ENCODE data around the gene AOPEP. TPM values are rescaled to one million over a fixed set of nuclear protein-coding genes. Genes with fewer than 3 reads are reported as not detected.

AOPEP gene
- total and polyA plus RNA-seq, 9 of the 15 experiments (the other 6 are each of a cell fraction or from before 2014, with no cell fraction given): 4.5 to 19.3 (median 13.5) TPM

DNA sequence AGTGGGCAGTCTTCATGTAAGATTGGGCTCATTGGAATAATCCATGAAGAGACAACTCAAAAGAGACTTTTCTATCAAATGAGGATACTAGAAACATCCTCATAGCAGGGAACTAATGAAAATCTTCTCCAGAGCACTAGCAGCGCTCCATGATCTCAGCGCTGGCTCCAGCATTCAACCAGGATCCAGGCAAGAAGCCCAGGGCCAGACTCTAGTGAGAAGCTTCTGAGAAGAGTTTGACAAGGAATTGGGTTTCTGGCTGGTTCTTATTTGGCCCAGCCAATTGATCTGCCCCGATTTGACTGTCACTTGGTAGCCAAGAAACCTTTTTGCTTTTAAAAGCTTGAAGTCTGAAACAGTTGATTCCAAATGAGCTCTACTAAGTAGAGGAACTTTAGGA lies 60.1 kb downstream of the AOPEP start:
- H3K9ac ChIP-seq (ENCODE audit: insufficient read depth in 1 of 2, low read depth in 2 of 2, low read length in 2 of 2): no peak overlapping the region
- no peak overlapping the region for H3K27ac ChIP-seq (ENCODE audit: extremely low read depth, low read depth, low read length)
- H4K20me1 ChIP-seq (replicated peaks; ENCODE audit: control insufficient read depth, insufficient read depth, low read length): no peaks in the 10 kb centered on the region
- no peak for DNase-seq (ENCODE audit: extremely low read depth in 1 of 4, low spot score in 3 of 4)
- H3K9me3 ChIP-seq (replicated peaks; ENCODE audit: control insufficient read depth, insufficient read depth, low read depth, low read length): no peaks in the 10 kb centered on the region
- no TSS peak for BruUV-seq (replicated peaks)
- ATAC-seq: no peak
- in situ Hi-C loops (cut with MboI) (loop anchor here (10.0 kb wide), 2 partner anchors 298 to 338 kb away; no protein-coding TSS in a partner anchor), intact Hi-C loops (cut with micrococcal nuclease) (loop anchor here (10.0 kb wide), 2 partner anchors 308 to 478 kb away; no protein-coding TSS in a partner anchor)
- WGBS (ENCODE audit: insufficient coverage, low coverage, missing lambda C conversion rate): 61% methylated on average over 3 of the region's 3 CpGs
- no peak for TF ChIP-seq NR1H2 (CRISPR knock-in tag; IDR thresholded peaks at IDR 0.05)
- no peak for TF ChIP-seq FOXP1 (CRISPR knock-in tag; IDR thresholded peaks at IDR 0.05)
- TF ChIP-seq, protein P1, sequence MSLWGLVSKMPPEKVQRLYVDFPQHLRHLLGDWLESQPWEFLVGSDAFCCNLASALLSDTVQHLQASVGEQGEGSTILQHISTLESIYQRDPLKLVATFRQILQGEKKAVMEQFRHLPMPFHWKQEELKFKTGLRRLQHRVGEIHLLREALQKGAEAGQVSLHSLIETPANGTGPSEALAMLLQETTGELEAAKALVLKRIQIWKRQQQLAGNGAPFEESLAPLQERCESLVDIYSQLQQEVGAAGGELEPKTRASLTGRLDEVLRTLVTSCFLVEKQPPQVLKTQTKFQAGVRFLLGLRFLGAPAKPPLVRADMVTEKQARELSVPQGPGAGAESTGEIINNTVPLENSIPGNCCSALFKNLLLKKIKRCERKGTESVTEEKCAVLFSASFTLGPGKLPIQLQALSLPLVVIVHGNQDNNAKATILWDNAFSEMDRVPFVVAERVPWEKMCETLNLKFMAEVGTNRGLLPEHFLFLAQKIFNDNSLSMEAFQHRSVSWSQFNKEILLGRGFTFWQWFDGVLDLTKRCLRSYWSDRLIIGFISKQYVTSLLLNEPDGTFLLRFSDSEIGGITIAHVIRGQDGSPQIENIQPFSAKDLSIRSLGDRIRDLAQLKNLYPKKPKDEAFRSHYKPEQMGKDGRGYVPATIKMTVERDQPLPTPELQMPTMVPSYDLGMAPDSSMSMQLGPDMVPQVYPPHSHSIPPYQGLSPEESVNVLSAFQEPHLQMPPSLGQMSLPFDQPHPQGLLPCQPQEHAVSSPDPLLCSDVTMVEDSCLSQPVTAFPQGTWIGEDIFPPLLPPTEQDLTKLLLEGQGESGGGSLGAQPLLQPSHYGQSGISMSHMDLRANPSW (CRISPR knock-in tag; IDR thresholded peaks at IDR 0.05): no peak
- TF ChIP-seq KDM5B (IDR thresholded peaks at IDR 0.05; ENCODE audit: insufficient replicate concordance, low read depth, low read length): no peak
- no peak overlapping the region for H3K4me3 ChIP-seq
- ChIA-PET CTCF (ENCODE audit: low intra/inter-chr PET ratio) (no interaction called here), POLR2A (no interaction called here)
- FAIRE-seq: no peak
- no peak overlapping the region for H3K4me2 ChIP-seq (ENCODE audit: insufficient read depth, low read length)
- H3K9me1 ChIP-seq (ENCODE audit: control insufficient read depth, insufficient read depth, low read length): no peaks in the 10 kb centered on the region
- H3K27me3 ChIP-seq (ENCODE audit: control insufficient read depth in 2 of 2, insufficient read depth in 2 of 2, low read length in 2 of 2): no peaks in the 10 kb centered on the region
- H2AFZ ChIP-seq (ENCODE audit: low read depth, low read length): no peak overlapping the region
- H3K36me3 ChIP-seq (ENCODE audit: control insufficient read depth, insufficient read depth, low read length): no peaks in the 10 kb centered on the region; the same call in 2 of the 3 replicates
- no peaks in the 10 kb centered on the region for H3K79me2 ChIP-seq (ENCODE audit: control insufficient read depth, insufficient read depth, low read length)
- no peaks in the 10 kb centered on the region for H3K4me1 ChIP-seq (replicated peaks in 1 of 2; ENCODE audit: control insufficient read depth in 2 of 2, insufficient read depth in 2 of 2, low read length in 2 of 2)

Data from K562 (cell line).